ENCODE results near the gene POLA1. TPM values are rescaled to one million over a fixed set of nuclear protein-coding genes. Genes with fewer than 3 reads are reported as not detected.

POLA1 gene
- total and polyA plus RNA-seq, 12 donors = 2.2 to 11.0 (median 5.9) TPM

- no peaks in the 10 kb centered on the region for H3K9me3 ChIP-seq (replicated peaks in 1 of 3)
- no peaks in the 10 kb centered on the region for H3K36me3 ChIP-seq (replicated peaks in 1 of 2)
- no peak for DNase-seq
- H3K27ac ChIP-seq = no peak overlapping the region
- 75 to 83% (median 79%) methylated on average over 3 to 4 of the region's 4 CpGs for WGBS, 4 donors
- no peaks in the 10 kb centered on the region for H3K4me1 ChIP-seq (replicated peaks in 1 of 2)
- intact Hi-C loops (cut with DNase I) = no loop called here
- TF ChIP-seq CTCF (IDR thresholded peaks at IDR 0.05) = no peak
- TF ChIP-seq POLR2A (IDR thresholded peaks at IDR 0.05) = no peak
- no peak overlapping the region for H3K4me3 ChIP-seq
- H3K27me3 ChIP-seq = no peaks in the 10 kb centered on the region
Observed at GRCh38 chrX:24692305-24692704, 1.4 kb upstream of the POLA1 start.

- TF ChIP-seq CTCF (IDR thresholded peaks at IDR 0.05) (no peak), POLR2A (IDR thresholded peaks at IDR 0.05) (no peak)
- Histone ChIP-seq H3K4me1 (replicated peaks in 1 of 2) (no peaks in the 10 kb centered on the region), H3K4me3 (no peak overlapping the region), H3K9me3 (replicated peaks in 1 of 3) (no peaks in the 10 kb centered on the region), H3K27ac (no peak overlapping the region), H3K27me3 (no peaks in the 10 kb centered on the region), H3K36me3 (replicated peaks in 1 of 2) (no peaks in the 10 kb centered on the region)
- intact Hi-C loops (cut with DNase I) = no loop called here
- WGBS, 4 donors = 39 to 51% (median 48%) methylated on average over 6 of the region's 6 CpGs
- DNase-seq = no peak
Observed at GRCh38 chrX:24694825-24695224, 1.1 kb downstream of the POLA1 start.

- intact Hi-C loops (cut with DNase I) = no loop called here
- H3K9me3 ChIP-seq (replicated peaks in 1 of 3) = no peaks in the 10 kb centered on the region
- TF ChIP-seq CTCF (IDR thresholded peaks at IDR 0.05) (no peak), POLR2A (IDR thresholded peaks at IDR 0.05) (no peak)
- H3K27me3 ChIP-seq = no peaks in the 10 kb centered on the region
- no peak overlapping the region for H3K27ac ChIP-seq
- no peak overlapping the region for H3K4me3 ChIP-seq
- H3K4me1 ChIP-seq (replicated peaks in 1 of 2) = no peaks in the 10 kb centered on the region
- 72 to 87% (median 78%) methylated on average over 3 to 6 of the region's 6 CpGs for WGBS, 4 donors
- DNase-seq = no peak
- no peaks in the 10 kb centered on the region for H3K36me3 ChIP-seq (replicated peaks in 1 of 2)
Observed at GRCh38 chrX:24696294-24696693, 2.6 kb downstream of the POLA1 start.

GRCh38 chrX:24702362-24703184 lies 8.9 kb downstream of the POLA1 start:
- Histone ChIP-seq H3K36me3 (replicated peaks in 1 of 2) (no peaks in the 10 kb centered on the region), H3K27me3 (no peaks in the 10 kb centered on the region), H3K27ac (no peak overlapping the region), H3K4me1 (replicated peaks in 1 of 2) (no peaks in the 10 kb centered on the region), H3K9me3 (replicated peaks in 1 of 3) (no peaks in the 10 kb centered on the region), H3K4me3 (no peak overlapping the region)
- TF ChIP-seq CTCF (IDR thresholded peaks at IDR 0.05) (no peak), POLR2A (IDR thresholded peaks at IDR 0.05) (no peak)
- no peak for DNase-seq
- intact Hi-C loops (cut with DNase I) = no loop called here
- 87 to 97% (median 90%) methylated on average over 2 to 3 of the region's 3 CpGs for WGBS, 4 donors

All from adrenal gland (tissue), 12 donors.